Measurements from ENCODE around the gene OR10H1. TPM values are rescaled to one million over a fixed set of nuclear protein-coding genes. Genes with fewer than 3 reads are reported as not detected.

The OR10H1 gene
- total RNA-seq, 1 experiment from 2014 or later, result not detected

- H3K4me1 Mint-ChIP-seq, result 0 out of 2 replicates have a peak, but pooled peaks cover 3% of the 10 kb centered on the region
- H3K4me3 Mint-ChIP-seq, result no peak overlapping the region
- H3K9me3 Mint-ChIP-seq, result peaks cover 37% of the 10 kb centered on the region
- ChIA-PET CTCF (no interaction called here), POLR2A (no interaction called here)
- no peak for DNase-seq (ENCODE audit: low spot score)
- TF ChIP-seq NFYB (CRISPR knock-in tag; conservative IDR thresholded peaks at IDR 0.05; ENCODE audit: low read depth), result no peak
- TF ChIP-seq ZNF281 (CRISPR knock-in tag; IDR thresholded peaks at IDR 0.05), result no peak
- TF ChIP-seq PRRX2 (CRISPR knock-in tag; IDR thresholded peaks at IDR 0.05), result no peak
- no peak for TF ChIP-seq NR3C1 (CRISPR knock-in tag; conservative IDR thresholded peaks at IDR 0.05; ENCODE audit: low read depth)
- no peak for TF ChIP-seq AR (CRISPR knock-in tag; IDR thresholded peaks at IDR 0.05)
- TF ChIP-seq ZNF396 (CRISPR knock-in tag; IDR thresholded peaks at IDR 0.05; ENCODE audit: borderline replicate concordance), result no peak
- TF ChIP-seq FOXP4 (CRISPR knock-in tag; IDR thresholded peaks at IDR 0.05), result no peak
- no peak overlapping the region for H3K27ac Mint-ChIP-seq
- no peak for ATAC-seq
- H3K36me3 Mint-ChIP-seq, result peaks cover 23% of the 10 kb centered on the region
- H3K27me3 Mint-ChIP-seq (ENCODE audit: low read depth), result peaks cover 18% of the 10 kb centered on the region
Observed at GRCh38 chr19:15829786-15830185, 14.3 kb upstream of the OR10H1 start.

GRCh38 chr19:15829306-15829698, 13.8 kb upstream of the OR10H1 start:
- ATAC-seq, result no peak
- no peak for TF ChIP-seq NR3C1 (CRISPR knock-in tag; conservative IDR thresholded peaks at IDR 0.05; ENCODE audit: low read depth)
- TF ChIP-seq ZNF121 (CRISPR knock-in tag; IDR thresholded peaks at IDR 0.05), result no peak
- TF ChIP-seq JUN (CRISPR knock-in tag; IDR thresholded peaks at IDR 0.05), result no peak
- TF ChIP-seq TEAD1 (CRISPR knock-in tag; IDR thresholded peaks at IDR 0.05), result no peak
- TF ChIP-seq RORB (CRISPR knock-in tag; IDR thresholded peaks at IDR 0.05), result no peak
- no peak for TF ChIP-seq PREB (CRISPR knock-in tag; IDR thresholded peaks at IDR 0.05; ENCODE audit: borderline replicate concordance)
- TF ChIP-seq ZBTB21 (CRISPR knock-in tag; IDR thresholded peaks at IDR 0.05; ENCODE audit: borderline replicate concordance), result no peak
- TF ChIP-seq USF2 (CRISPR knock-in tag; IDR thresholded peaks at IDR 0.05), result no peak
- no peak for TF ChIP-seq MAX (CRISPR knock-in tag; IDR thresholded peaks at IDR 0.05)
- no peak for TF ChIP-seq CBFB (CRISPR knock-in tag; IDR thresholded peaks at IDR 0.05; ENCODE audit: low read depth)
- no peak for TF ChIP-seq SP1 (CRISPR knock-in tag; conservative IDR thresholded peaks at IDR 0.05)
- no peak for TF ChIP-seq TEAD4 (CRISPR knock-in tag; IDR thresholded peaks at IDR 0.05)
- no peak for TF ChIP-seq E2F5 (CRISPR knock-in tag; IDR thresholded peaks at IDR 0.05)
- no peak for TF ChIP-seq FOXK1 (CRISPR knock-in tag; IDR thresholded peaks at IDR 0.05)
- no peak for TF ChIP-seq HMGXB4 (CRISPR knock-in tag; IDR thresholded peaks at IDR 0.05)
- TF ChIP-seq TCF7 (CRISPR knock-in tag; IDR thresholded peaks at IDR 0.05; ENCODE audit: low read depth), result no peak
- H3K4me1 Mint-ChIP-seq, result 0 out of 2 replicates have a peak, but pooled peaks cover 3% of the 10 kb centered on the region
- ChIA-PET CTCF (no interaction called here), POLR2A (no interaction called here)
- H3K27me3 Mint-ChIP-seq (ENCODE audit: low read depth), result peaks cover 20% of the 10 kb centered on the region
- DNase-seq (ENCODE audit: low spot score), result no peak
- peaks cover 41% of the 10 kb centered on the region for H3K9me3 Mint-ChIP-seq
- H3K27ac Mint-ChIP-seq, result no peak overlapping the region
- peaks cover 23% of the 10 kb centered on the region for H3K36me3 Mint-ChIP-seq
- H3K4me3 Mint-ChIP-seq, result no peak overlapping the region
